C4-2B (cell line): ENCODE measurements around the gene MUC6.

Source experiments
- H3K27ac ChIP-seq: fragments of 450-650 bp; 2 replicates; pipeline ENCODE4 v1.5.1; 2017
- ZFX ChIP-seq: fragments of 450-650 bp; IDR thresholded peaks from 2 replicates; pipeline ENCODE4 v1.6.1; 2017
- TF ChIP-seq, protein P1 (sequence below): fragments of 450-650 bp; conservative IDR thresholded peaks from 2 replicates; pipeline ENCODE4 v1.5.1; 2017; ENCODE audit warnings: mild to moderate bottlenecking

Gene MUC6

DNA sequence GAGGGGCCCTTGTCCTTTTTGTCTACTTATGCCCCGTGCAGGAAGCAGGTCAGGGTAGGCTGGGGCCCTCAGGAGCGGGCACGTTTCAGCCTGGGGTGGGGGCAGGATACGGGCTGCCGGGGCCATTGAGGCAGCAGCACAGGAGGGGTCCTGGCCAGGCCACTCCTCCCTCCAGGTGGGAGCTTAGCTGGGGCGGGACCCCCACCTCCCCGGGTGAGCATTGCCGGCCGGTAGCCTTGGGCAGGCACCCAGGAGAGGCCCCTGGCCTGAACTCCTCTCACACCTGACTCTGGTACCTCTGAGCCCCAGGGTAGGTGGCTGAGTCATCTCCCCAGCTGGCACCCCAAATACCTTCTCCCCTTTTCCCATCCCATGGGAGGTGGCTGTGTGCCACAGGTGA lies 5.0 kb upstream of the MUC6 start:
- no peak overlapping the region for H3K27ac ChIP-seq
- no peak for TF ChIP-seq ZFX
- TF ChIP-seq, protein P1, sequence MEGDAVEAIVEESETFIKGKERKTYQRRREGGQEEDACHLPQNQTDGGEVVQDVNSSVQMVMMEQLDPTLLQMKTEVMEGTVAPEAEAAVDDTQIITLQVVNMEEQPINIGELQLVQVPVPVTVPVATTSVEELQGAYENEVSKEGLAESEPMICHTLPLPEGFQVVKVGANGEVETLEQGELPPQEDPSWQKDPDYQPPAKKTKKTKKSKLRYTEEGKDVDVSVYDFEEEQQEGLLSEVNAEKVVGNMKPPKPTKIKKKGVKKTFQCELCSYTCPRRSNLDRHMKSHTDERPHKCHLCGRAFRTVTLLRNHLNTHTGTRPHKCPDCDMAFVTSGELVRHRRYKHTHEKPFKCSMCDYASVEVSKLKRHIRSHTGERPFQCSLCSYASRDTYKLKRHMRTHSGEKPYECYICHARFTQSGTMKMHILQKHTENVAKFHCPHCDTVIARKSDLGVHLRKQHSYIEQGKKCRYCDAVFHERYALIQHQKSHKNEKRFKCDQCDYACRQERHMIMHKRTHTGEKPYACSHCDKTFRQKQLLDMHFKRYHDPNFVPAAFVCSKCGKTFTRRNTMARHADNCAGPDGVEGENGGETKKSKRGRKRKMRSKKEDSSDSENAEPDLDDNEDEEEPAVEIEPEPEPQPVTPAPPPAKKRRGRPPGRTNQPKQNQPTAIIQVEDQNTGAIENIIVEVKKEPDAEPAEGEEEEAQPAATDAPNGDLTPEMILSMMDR, result no peak

DNA sequence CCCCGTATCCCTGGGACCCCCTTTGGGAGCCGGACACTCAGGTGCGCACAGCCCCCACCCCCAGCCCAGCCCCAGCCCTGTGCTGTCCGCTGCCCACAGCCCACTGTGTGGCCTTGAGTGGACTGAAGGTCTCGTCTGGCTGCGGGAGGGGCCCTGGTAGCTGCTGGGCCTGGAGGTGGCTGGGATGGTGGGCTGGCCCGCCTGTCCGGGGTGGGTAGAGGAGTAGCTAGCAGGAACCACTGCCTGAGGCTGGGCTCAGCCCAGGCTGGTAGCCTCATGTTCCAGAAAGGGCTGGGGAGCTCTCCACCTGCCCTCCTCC lies 4.6 kb upstream of the MUC6 start:
- no peak overlapping the region for H3K27ac ChIP-seq
- TF ChIP-seq, protein P1, result no peak
- TF ChIP-seq ZFX, result no peak

DNA sequence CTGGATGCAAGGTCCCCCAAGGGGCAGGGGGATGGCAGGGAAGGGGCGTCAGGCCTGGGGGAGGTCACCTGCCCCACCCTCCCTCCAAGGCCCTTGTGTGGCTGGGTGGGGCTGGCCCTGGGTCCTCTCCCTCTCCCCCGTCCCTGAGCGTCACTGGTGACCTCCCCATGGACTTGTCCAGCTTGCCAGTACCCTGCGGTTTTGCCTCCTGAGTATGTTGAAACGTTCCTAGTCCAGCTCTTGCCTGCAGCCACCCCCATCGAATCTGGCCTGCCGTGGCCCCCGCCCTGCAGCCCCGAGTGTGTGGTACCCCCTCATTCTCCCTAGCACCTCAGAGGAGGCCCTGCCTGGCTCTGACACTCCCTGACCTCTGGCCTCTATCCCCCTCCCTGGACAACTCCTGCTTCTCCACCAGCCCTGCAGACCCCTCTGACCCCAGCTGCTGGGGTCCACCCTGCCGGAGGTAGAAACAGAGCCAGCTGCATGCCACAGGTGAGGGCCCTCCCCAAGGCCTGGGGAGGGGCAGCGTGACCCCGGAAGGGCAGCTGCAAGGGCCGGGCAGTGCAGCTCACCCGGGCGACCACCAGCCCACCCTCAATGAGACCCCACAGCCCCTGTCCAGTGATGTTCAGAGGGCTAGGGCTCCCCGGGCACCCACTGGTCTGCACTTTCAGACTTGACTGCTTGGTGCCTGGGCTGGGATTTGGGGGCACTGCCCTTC lies 4.1 kb upstream of the MUC6 start:
- TF ChIP-seq ZFX, result no peak
- TF ChIP-seq, protein P1, result no peak
- H3K27ac ChIP-seq, result no peak overlapping the region

DNA sequence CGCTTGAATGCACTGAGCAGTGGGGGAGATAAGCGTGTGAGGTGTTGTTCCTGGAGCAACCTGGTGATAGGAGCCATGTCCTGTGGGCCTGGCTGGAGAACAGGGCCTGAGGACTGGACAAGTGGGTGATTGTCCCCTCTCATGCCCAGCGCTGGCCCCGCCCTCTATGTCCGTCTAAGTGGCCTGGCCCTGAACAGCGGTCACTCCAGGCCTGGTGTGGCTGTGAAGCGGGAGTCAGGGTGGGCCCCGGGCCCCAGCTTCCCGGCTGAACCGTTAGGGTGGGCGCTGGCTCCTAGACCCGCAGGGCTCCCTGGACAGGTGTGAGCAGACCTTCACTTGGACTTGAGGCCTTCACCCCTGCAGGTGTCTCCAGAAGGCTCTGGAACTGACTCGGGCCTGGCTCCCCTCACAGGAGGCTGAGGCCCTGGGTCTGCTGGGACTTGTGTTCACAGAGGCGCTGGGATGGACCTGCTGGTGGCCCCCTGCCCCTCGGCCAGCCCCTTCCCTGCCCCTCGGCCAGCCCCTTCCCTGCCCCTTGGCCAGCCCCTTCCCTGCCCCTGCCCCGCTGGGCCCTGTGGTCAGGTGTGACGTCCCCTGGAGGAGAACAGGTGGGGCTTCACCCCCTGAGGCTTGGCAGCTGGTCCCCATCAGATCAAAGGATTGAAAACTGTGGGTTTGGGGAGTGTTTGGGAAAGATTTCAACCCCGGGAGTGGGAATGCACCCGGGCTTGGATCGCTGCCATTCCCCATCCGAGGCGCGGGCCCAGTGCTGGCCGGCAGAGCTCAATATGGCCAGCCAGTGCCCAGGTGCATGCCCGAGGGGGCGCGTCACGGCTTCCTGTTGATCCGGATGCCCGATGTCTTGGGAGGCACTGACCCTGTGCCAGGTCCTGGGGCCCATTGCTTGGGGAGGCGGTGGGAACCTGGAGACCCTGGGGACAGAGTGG lies 3.2 kb upstream of the MUC6 start:
- H3K27ac ChIP-seq, result no peak overlapping the region
- no peak for TF ChIP-seq ZFX
- TF ChIP-seq, protein P1, result no peak

DNA sequence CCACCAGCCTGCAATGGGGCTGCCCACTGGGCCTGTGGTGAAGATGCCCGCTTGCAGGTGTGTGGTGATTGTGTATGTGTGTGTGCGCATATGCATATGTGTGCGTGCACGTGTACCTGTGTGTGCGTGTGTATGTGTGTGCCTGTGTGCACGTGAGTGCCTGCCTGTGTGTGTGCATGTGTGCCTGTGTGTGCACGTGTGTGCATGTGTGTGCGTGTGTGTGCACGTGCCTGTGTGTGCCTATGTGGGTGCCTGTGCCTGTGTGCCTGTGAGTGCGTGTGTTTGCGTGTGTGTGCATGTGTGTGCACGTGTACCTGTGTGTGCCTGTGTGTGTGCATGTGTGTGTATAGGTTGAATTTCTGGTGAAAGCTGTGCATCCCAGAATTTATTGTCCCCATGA lies 2.4 kb upstream of the MUC6 start:
- TF ChIP-seq, protein P1, result no peak
- no peak for TF ChIP-seq ZFX
- no peak overlapping the region for H3K27ac ChIP-seq

DNA sequence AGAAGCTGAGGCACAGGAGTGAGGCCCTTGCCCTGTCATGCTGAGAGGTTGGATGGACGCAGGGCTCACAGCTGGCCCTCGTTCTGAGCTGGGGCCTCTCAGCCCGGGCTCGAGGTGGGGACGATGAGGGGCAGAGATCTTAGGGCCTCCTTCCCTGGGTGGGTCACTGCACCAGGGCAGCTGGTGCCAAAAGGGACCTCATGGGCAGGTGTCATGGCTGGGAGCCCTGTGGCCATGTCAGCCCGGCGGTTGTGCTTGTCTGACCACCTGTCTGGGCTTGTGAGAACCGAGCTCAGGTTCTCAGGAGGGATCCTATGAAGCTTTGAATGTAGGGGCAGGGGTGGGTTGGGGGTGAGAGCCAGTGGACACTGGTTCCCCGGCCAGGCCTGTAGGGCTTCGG lies 1.8 kb upstream of the MUC6 start:
- no peak overlapping the region for H3K27ac ChIP-seq
- TF ChIP-seq ZFX, result no peak
- TF ChIP-seq, protein P1, result no peak

DNA sequence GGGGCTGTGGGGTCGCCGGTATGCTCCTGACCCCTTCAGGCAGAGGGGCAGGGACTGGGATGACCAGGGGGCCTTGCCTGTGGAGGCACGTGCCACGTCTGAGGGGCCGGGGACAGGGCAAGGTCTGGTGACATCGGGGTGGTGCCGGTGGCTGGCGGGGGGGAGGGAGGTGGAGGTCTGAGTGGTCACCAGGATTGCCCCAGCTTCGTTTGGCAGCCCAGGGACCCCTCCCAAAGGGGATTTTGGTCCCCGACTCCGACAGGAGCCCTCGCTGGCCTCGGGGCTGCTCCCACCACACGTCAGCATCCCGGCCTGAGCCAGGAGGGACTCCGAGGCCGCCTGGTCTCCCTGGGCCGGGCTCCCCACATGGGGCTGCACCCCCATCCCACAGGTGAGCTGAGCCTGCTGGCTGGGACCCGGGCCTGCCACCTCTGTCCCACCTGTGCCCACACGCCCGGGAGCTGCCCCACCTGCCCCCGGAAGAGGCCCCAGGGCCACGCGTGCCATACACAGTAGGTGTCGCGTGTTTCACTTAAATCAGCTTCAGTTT lies 1.1 kb upstream of the MUC6 start:
- no peak overlapping the region for H3K27ac ChIP-seq
- no peak for TF ChIP-seq ZFX
- TF ChIP-seq, protein P1, result no peak
